WTC11 (cell line): Measurements from ENCODE around the gene HLF. TPM values are rescaled to one million over a fixed set of nuclear protein-coding genes. Genes with fewer than 3 reads are reported as not detected.
"Not testable (repeated sequence)": the region's sequence is repeated elsewhere in the genome, so short reads cannot be mapped to it uniquely, and the experiment has no call there.

Experiments used
- ATAC-seq: fragments of 200-7000 bp; cut with Tn5 transposase; 2 replicates; pipeline ENCODE4 v1.10.0; 2021; ENCODE audit warnings: mild to moderate bottlenecking, moderate library complexity
- CTCF ChIA-PET: fragments of 300-600 bp; sonication (Branson Sonifier 250); formaldehyde crosslinking; loops from one replicate; lab custom pipeline; 2021; ENCODE audit warnings: antibody characterized with exemption; lab: Charles Lee
- POLR2A ChIA-PET: fragments of 350-600 bp; sonication (Branson Sonifier 250); formaldehyde crosslinking; loops from one replicate; lab custom pipeline; 2021; ENCODE audit warnings: antibody characterized with exemption; lab: Charles Lee
- DNase-seq: peaks from one replicate; pipeline ENCODE4 v3.0.0; 2021; ENCODE audit warnings: low spot score
- H3K27ac Mint-ChIP-seq: 2 replicates; pipeline ENCODE4 v1.8.0; 2021; ENCODE audit warnings: mixed read lengths
- H3K27me3 Mint-ChIP-seq: 2 replicates; pipeline ENCODE4 v1.8.0; 2021; ENCODE audit warnings: low read depth, mild to moderate bottlenecking, moderate library complexity, mixed read lengths
- H3K36me3 Mint-ChIP-seq: 2 replicates; pipeline ENCODE4 v1.8.0; 2021; ENCODE audit warnings: mixed read lengths
- H3K4me1 Mint-ChIP-seq: 2 replicates; pipeline ENCODE4 v1.8.0; 2022; ENCODE audit warnings: mixed read lengths
- H3K4me3 Mint-ChIP-seq: 2 replicates; pipeline ENCODE4 v1.8.0; 2021; ENCODE audit warnings: mild to moderate bottlenecking, moderate library complexity, mixed read lengths
- H3K9me3 Mint-ChIP-seq: 2 replicates; pipeline ENCODE4 v1.8.0; 2021; ENCODE audit warnings: mixed read lengths
- ESRRA ChIP-seq: sonication (generic); formaldehyde crosslinking; IDR thresholded peaks from 2 replicates; pipeline ENCODE4 v1.8.1; 2022; ENCODE audit warnings: mild to moderate bottlenecking, missing genetic modification reagents, borderline replicate concordance
- ETV6 ChIP-seq: sonication (generic); formaldehyde crosslinking; IDR thresholded peaks from 2 replicates; pipeline ENCODE4 v1.8.1; 2022; ENCODE audit warnings: mild to moderate bottlenecking, missing genetic modification reagents
- GABPB1 ChIP-seq: sonication (generic); formaldehyde crosslinking; IDR thresholded peaks from 2 replicates; pipeline ENCODE4 v1.8.1; 2023; ENCODE audit warnings: mild to moderate bottlenecking, missing genetic modification reagents
- TP53 ChIP-seq: sonication (generic); formaldehyde crosslinking; IDR thresholded peaks from 2 replicates; pipeline ENCODE4 v1.8.1; 2023; ENCODE audit warnings: mild to moderate bottlenecking, missing genetic modification reagents
- total RNA-seq: library from RNA; stranded (reverse); gene quantifications from 3 replicates; pipeline ENCODE4 v1.2.3, GENCODE V29; 2021
- TF ChIP-seq, protein P1 (sequence below): sonication (generic); formaldehyde crosslinking; IDR thresholded peaks from 2 replicates; pipeline ENCODE4 v1.8.0; 2023; ENCODE audit warnings: missing genetic modification reagents
- TF ChIP-seq, protein P2 (sequence below): fragments of 250-450 bp; sonication (Bioruptor Pico); IDR thresholded peaks from 2 replicates; pipeline ENCODE4 v1.9.0; 2021; ENCODE audit warnings: mild to moderate bottlenecking
- TF ChIP-seq, protein P3 (sequence below): sonication (generic); formaldehyde crosslinking; IDR thresholded peaks from 2 replicates; pipeline ENCODE4 v1.8.1; 2022; ENCODE audit warnings: mild to moderate bottlenecking, moderate library complexity, missing genetic modification reagents
- TF ChIP-seq, protein P4 (sequence below): sonication (generic); formaldehyde crosslinking; IDR thresholded peaks from 2 replicates; pipeline ENCODE4 v1.8.0; 2023; ENCODE audit warnings: missing genetic modification reagents, mild to moderate bottlenecking, borderline replicate concordance
- TF ChIP-seq, protein P5 (sequence below): sonication (generic); formaldehyde crosslinking; conservative IDR thresholded peaks from 2 replicates; pipeline ENCODE4 v1.8.1; 2023; ENCODE audit warnings: mild to moderate bottlenecking, low read depth, missing genetic modification reagents, moderate library complexity

The HLF gene
- total RNA-seq, 1 experiment from 2014 or later: 0.31 TPM

DNA sequence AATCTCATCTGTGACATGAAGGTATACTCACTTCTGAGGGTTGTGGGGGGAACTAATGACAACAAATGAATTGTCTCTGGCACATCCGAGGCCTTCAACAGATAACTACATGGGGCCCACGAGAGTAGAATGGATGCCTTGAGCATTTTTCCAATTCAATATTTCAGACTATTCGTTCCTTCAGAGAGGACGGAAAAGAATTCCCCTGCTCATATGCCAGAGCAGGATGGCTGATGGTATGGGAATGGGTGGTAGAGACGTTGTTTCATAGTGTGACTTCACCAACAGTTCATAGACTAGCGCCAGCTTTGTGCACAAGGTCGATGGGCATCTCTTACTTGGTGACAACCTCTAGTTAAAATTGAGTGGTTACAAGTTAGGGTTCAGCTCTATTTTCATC is 61.3 kb downstream of the HLF start (continued):
- TF ChIP-seq, protein P1, sequence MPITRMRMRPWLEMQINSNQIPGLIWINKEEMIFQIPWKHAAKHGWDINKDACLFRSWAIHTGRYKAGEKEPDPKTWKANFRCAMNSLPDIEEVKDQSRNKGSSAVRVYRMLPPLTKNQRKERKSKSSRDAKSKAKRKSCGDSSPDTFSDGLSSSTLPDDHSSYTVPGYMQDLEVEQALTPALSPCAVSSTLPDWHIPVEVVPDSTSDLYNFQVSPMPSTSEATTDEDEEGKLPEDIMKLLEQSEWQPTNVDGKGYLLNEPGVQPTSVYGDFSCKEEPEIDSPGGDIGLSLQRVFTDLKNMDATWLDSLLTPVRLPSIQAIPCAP (CRISPR knock-in tag): no peak
- TF ChIP-seq, protein P2, sequence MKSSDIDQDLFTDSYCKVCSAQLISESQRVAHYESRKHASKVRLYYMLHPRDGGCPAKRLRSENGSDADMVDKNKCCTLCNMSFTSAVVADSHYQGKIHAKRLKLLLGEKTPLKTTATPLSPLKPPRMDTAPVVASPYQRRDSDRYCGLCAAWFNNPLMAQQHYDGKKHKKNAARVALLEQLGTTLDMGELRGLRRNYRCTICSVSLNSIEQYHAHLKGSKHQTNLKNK (CRISPR knock-in tag): no peak
- TF ChIP-seq, protein P3, sequence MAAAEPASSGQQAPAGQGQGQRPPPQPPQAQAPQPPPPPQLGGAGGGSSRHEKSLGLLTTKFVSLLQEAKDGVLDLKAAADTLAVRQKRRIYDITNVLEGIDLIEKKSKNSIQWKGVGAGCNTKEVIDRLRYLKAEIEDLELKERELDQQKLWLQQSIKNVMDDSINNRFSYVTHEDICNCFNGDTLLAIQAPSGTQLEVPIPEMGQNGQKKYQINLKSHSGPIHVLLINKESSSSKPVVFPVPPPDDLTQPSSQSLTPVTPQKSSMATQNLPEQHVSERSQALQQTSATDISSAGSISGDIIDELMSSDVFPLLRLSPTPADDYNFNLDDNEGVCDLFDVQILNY (CRISPR knock-in tag): no peak

DNA sequence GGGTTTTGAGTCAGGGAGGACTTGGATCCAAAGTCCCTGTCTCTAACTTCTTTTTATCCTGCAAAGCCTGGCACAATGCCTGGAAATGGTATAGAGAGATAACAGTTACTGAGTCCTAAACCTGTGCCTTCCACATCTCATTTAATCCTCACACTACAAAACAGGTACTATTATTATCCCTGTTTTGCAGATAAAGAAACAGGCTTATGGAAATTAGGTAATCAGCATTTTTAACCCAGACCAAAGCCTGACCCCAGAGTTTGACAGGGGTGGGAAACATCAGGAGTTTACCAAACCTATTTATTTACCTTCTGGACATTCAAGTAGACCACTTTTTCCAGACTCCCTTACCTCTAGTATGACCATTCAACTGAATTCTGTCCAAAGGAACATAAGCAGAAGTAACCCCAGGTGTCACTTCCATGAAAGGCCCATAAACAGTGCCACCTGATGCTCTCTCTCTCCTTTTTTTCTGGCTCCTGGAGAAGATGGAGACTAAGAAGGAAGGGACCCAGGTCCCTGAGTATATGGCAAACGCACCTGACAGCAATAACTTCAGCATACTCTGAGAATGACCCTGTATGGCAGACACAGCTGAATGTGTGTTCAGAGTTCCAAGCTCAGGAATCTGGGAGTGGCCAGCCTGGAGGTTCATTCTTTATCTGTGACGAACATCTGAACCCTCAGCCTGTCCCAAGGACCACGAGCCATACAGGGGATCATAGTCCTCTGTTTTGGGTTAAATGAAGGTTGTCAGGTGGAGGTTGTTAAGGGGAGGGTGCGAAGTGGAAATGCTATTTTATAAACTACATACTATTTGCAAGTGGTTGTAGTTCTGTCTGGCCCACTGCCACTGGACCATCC is 62.7 kb downstream of the HLF start:
- CTCF ChIA-PET: no interaction called here
- POLR2A ChIA-PET: no interaction called here
- no peaks in the 10 kb centered on the region for H3K4me1 Mint-ChIP-seq
- no peaks in the 10 kb centered on the region for H3K27me3 Mint-ChIP-seq
- ATAC-seq (no peak), DNase-seq (no peak)
- H3K9me3 Mint-ChIP-seq: peaks cover 9% of the 10 kb centered on the region
- H3K4me3 Mint-ChIP-seq: no peak overlapping the region
- no peak overlapping the region for H3K27ac Mint-ChIP-seq
- TF ChIP-seq ESRRA (CRISPR knock-in tag) (no peak), ETV6 (CRISPR knock-in tag) (no peak)
- TF ChIP-seq, protein P4, sequence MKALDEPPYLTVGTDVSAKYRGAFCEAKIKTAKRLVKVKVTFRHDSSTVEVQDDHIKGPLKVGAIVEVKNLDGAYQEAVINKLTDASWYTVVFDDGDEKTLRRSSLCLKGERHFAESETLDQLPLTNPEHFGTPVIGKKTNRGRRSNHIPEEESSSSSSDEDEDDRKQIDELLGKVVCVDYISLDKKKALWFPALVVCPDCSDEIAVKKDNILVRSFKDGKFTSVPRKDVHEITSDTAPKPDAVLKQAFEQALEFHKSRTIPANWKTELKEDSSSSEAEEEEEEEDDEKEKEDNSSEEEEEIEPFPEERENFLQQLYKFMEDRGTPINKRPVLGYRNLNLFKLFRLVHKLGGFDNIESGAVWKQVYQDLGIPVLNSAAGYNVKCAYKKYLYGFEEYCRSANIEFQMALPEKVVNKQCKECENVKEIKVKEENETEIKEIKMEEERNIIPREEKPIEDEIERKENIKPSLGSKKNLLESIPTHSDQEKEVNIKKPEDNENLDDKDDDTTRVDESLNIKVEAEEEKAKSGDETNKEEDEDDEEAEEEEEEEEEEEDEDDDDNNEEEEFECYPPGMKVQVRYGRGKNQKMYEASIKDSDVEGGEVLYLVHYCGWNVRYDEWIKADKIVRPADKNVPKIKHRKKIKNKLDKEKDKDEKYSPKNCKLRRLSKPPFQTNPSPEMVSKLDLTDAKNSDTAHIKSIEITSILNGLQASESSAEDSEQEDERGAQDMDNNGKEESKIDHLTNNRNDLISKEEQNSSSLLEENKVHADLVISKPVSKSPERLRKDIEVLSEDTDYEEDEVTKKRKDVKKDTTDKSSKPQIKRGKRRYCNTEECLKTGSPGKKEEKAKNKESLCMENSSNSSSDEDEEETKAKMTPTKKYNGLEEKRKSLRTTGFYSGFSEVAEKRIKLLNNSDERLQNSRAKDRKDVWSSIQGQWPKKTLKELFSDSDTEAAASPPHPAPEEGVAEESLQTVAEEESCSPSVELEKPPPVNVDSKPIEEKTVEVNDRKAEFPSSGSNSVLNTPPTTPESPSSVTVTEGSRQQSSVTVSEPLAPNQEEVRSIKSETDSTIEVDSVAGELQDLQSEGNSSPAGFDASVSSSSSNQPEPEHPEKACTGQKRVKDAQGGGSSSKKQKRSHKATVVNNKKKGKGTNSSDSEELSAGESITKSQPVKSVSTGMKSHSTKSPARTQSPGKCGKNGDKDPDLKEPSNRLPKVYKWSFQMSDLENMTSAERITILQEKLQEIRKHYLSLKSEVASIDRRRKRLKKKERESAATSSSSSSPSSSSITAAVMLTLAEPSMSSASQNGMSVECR (CRISPR knock-in tag): no peak
- TF ChIP-seq, protein P5, sequence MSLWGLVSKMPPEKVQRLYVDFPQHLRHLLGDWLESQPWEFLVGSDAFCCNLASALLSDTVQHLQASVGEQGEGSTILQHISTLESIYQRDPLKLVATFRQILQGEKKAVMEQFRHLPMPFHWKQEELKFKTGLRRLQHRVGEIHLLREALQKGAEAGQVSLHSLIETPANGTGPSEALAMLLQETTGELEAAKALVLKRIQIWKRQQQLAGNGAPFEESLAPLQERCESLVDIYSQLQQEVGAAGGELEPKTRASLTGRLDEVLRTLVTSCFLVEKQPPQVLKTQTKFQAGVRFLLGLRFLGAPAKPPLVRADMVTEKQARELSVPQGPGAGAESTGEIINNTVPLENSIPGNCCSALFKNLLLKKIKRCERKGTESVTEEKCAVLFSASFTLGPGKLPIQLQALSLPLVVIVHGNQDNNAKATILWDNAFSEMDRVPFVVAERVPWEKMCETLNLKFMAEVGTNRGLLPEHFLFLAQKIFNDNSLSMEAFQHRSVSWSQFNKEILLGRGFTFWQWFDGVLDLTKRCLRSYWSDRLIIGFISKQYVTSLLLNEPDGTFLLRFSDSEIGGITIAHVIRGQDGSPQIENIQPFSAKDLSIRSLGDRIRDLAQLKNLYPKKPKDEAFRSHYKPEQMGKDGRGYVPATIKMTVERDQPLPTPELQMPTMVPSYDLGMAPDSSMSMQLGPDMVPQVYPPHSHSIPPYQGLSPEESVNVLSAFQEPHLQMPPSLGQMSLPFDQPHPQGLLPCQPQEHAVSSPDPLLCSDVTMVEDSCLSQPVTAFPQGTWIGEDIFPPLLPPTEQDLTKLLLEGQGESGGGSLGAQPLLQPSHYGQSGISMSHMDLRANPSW (CRISPR knock-in tag): no peak
- peaks cover 2% of the 10 kb centered on the region; the same call in 1 of the 2 replicates for H3K36me3 Mint-ChIP-seq

DNA sequence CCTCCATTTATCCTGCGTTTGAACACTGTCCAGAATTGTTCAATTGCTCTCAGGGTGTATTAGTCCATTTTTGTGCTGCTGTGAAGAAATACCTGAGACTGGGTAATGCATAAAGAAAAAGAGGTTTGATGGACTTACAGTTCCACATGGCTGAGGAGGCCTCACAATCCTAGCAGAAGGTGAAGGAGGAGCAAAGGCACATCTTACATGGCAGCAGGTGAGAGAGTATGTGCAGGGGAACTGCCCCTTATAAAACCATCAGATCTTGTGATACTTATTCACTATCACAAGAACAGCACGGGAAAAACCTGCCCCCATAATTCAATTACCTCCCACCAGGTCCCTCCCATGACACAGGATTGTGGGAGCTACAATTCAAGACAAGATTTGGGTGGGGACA is 63.8 kb downstream of the HLF start:
- CTCF ChIA-PET, H3K9me3 Mint-ChIP-seq, DNase-seq, H3K27me3 Mint-ChIP-seq, POLR2A ChIA-PET, H3K4me3 Mint-ChIP-seq, H3K4me1 Mint-ChIP-seq, H3K27ac Mint-ChIP-seq, H3K36me3 Mint-ChIP-seq, ATAC-seq: not testable (repeated sequence)

DNA sequence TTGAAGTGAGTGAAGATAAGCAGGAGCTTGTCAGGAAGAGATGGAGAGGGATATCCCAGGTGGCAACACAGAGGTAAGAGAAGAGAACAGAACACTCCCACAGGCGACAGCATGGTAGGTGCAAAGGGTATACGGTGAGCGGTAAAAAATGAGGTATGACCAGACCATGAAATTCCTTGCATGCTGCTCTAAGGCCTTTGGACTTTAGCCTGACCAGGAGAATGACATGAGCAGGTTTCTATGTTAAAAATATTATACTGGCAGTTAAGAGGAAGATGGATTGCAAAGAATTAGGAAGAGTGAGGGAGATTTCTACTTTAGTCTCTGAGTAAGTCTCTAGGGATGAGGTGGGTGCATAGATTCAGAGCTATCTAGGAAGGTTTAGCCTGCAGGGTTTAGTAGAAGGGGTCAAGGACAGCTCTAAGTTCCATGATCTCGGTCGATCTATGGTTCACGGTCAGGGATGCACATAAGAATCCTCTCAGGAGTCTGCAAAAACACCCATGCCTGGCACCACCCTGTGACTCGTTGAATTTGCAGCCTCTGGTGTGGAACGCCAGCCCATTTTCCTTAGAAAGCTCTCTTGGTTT is 65.7 kb downstream of the HLF start:
- ATAC-seq (no peak), DNase-seq (no peak)
- ChIA-PET CTCF (no interaction called here), POLR2A (no interaction called here)
- H3K27ac Mint-ChIP-seq: no peak overlapping the region
- H3K9me3 Mint-ChIP-seq: peaks cover 9% of the 10 kb centered on the region
- H3K36me3 Mint-ChIP-seq: peaks cover 2% of the 10 kb centered on the region; the same call in 1 of the 2 replicates
- no peak overlapping the region for H3K4me3 Mint-ChIP-seq
- no peaks in the 10 kb centered on the region; the same call in 1 of the 2 replicates for H3K27me3 Mint-ChIP-seq
- peaks cover 10% of the 10 kb centered on the region for H3K4me1 Mint-ChIP-seq
- TF ChIP-seq TP53 (CRISPR knock-in tag) (no peak), GABPB1 (CRISPR knock-in tag) (no peak)
